ENCODE measurements around the gene AFP. TPM values are rescaled to one million over a fixed set of nuclear protein-coding genes. Genes with fewer than 3 reads are reported as not detected.
"Not testable (repeated sequence)": the region's sequence is repeated elsewhere in the genome, so short reads cannot be mapped to it uniquely, and the experiment has no call there.

Gene AFP
- not detected for total RNA-seq
- not detected for polyA plus RNA-seq

GRCh38 chr4:73435984-73436383 lies at the start of gene AFP:
TSS of gene AFP (plus strand) at chr4:73436221. CDS start at chr4:73436263, 42 bp downstream.
- H3K27ac ChIP-seq (ENCODE audit: low read depth), result no peak within 1 kb of the TSS
- no peak within 1 kb of the TSS for H3K4me3 ChIP-seq (ENCODE audit: low read depth, low read length)
- DNase-seq (ENCODE audit: extremely low spot score), result no peak
- H3K36me3 ChIP-seq (ENCODE audit: insufficient read depth), result no peaks in the 10 kb centered on the region
- 82% methylated on average over 1 of the region's 1 CpG for WGBS
- no peaks in the 10 kb centered on the region for H3K4me1 ChIP-seq (ENCODE audit: insufficient read depth)

GRCh38 chr4:73387552-73387951 lies 48.5 kb upstream of the AFP start:
- no peaks in the 10 kb centered on the region for H3K36me3 ChIP-seq (ENCODE audit: insufficient read depth)
- DNase-seq (ENCODE audit: extremely low spot score), result no peak
- no peak overlapping the region for H3K4me3 ChIP-seq (ENCODE audit: low read depth, low read length)
- H3K4me1 ChIP-seq (ENCODE audit: insufficient read depth), result no peaks in the 10 kb centered on the region
- H3K27ac ChIP-seq (ENCODE audit: low read depth), result no peak overlapping the region

GRCh38 chr4:73388887-73389286 lies 47.1 kb upstream of the AFP start:
- H3K36me3 ChIP-seq (ENCODE audit: insufficient read depth), result no peaks in the 10 kb centered on the region
- H3K4me3 ChIP-seq (ENCODE audit: low read depth, low read length), result no peak overlapping the region
- no peaks in the 10 kb centered on the region for H3K4me1 ChIP-seq (ENCODE audit: insufficient read depth)
- no peak overlapping the region for H3K27ac ChIP-seq (ENCODE audit: low read depth)
- WGBS, result 86% methylated on average over 1 of the region's 1 CpG
- no peak for DNase-seq (ENCODE audit: extremely low spot score)

GRCh38 chr4:73389663-73390062 lies 46.4 kb upstream of the AFP start:
- not testable (repeated sequence) for H3K4me3 ChIP-seq (ENCODE audit: low read depth, low read length); H3K4me1 ChIP-seq (ENCODE audit: insufficient read depth); H3K36me3 ChIP-seq (ENCODE audit: insufficient read depth); H3K27ac ChIP-seq (ENCODE audit: low read depth); DNase-seq (ENCODE audit: extremely low spot score)
- WGBS, result 92% methylated on average over 2 of the region's 2 CpGs

GRCh38 chr4:73391774-73392173 lies 44.2 kb upstream of the AFP start:
- Histone ChIP-seq H3K27ac (ENCODE audit: low read depth) (no peak overlapping the region), H3K4me3 (ENCODE audit: low read depth, low read length) (no peak overlapping the region)
- DNase-seq (ENCODE audit: extremely low spot score), result no peak

GRCh38 chr4:73392936-73393335 lies 43.1 kb upstream of the AFP start:
- H3K27ac ChIP-seq (ENCODE audit: low read depth), result no peak overlapping the region
- H3K4me3 ChIP-seq (ENCODE audit: low read depth, low read length), result no peak overlapping the region
- 80% methylated on average over 2 of the region's 2 CpGs for WGBS
- H3K36me3 ChIP-seq (ENCODE audit: insufficient read depth), result no peaks in the 10 kb centered on the region
- no peaks in the 10 kb centered on the region for H3K4me1 ChIP-seq (ENCODE audit: insufficient read depth)
- DNase-seq (ENCODE audit: extremely low spot score), result no peak

More at GRCh38 chr4:73391774-73392173, 44.2 kb upstream of the AFP start:
- no peaks in the 10 kb centered on the region for H3K36me3 ChIP-seq (ENCODE audit: insufficient read depth)
- no peaks in the 10 kb centered on the region for H3K4me1 ChIP-seq (ENCODE audit: insufficient read depth)

- DNase-seq (ENCODE audit: extremely low spot score), result no peak
- Histone ChIP-seq H3K27ac (ENCODE audit: low read depth) (no peak overlapping the region), H3K36me3 (ENCODE audit: insufficient read depth) (no peaks in the 10 kb centered on the region), H3K4me3 (ENCODE audit: low read depth, low read length) (no peak overlapping the region), H3K4me1 (ENCODE audit: insufficient read depth) (no peaks in the 10 kb centered on the region)
- WGBS, result 73% methylated on average over 1 of the region's 1 CpG
Observed at GRCh38 chr4:73396304-73396703, 39.7 kb upstream of the AFP start.

GRCh38 chr4:73396993-73397972 lies 38.7 kb upstream of the AFP start:
- Histone ChIP-seq H3K27ac (ENCODE audit: low read depth) (no peak overlapping the region), H3K4me1 (ENCODE audit: insufficient read depth) (no peaks in the 10 kb centered on the region), H3K36me3 (ENCODE audit: insufficient read depth) (no peaks in the 10 kb centered on the region), H3K4me3 (ENCODE audit: low read depth, low read length) (no peak overlapping the region)
- DNase-seq (ENCODE audit: extremely low spot score), result no peak
- 86% methylated on average over 5 of the region's 5 CpGs for WGBS

- Histone ChIP-seq H3K4me3 (ENCODE audit: low read depth, low read length) (no peak overlapping the region), H3K27ac (ENCODE audit: low read depth) (no peak overlapping the region), H3K4me1 (ENCODE audit: insufficient read depth) (no peaks in the 10 kb centered on the region), H3K36me3 (ENCODE audit: insufficient read depth) (no peaks in the 10 kb centered on the region)
- WGBS, result 43% methylated on average over 2 of the region's 2 CpGs
- DNase-seq (ENCODE audit: extremely low spot score), result no peak
Observed at GRCh38 chr4:73401412-73401811, 34.6 kb upstream of the AFP start.

- no peak within 1 kb of the TSS for H3K4me3 ChIP-seq (ENCODE audit: low read depth, low read length)
- 78% methylated on average over 7 of the region's 7 CpGs for WGBS
- no peak for DNase-seq (ENCODE audit: extremely low spot score)
- H3K4me1 ChIP-seq (ENCODE audit: insufficient read depth), result no peaks in the 10 kb centered on the region
- H3K27ac ChIP-seq (ENCODE audit: low read depth), result no peak within 1 kb of the TSS
- H3K36me3 ChIP-seq (ENCODE audit: insufficient read depth), result no peaks in the 10 kb centered on the region
Observed at GRCh38 chr4:73404042-73404441, 32.0 kb upstream of the AFP start, which contains the start of gene ALB. TSS of gene ALB (plus strand) at chr4:73404287. CDS start at chr4:73404328, 41 bp downstream.

GRCh38 chr4:73404457-73404856 lies 31.6 kb upstream of the AFP start:
- H3K27ac ChIP-seq (ENCODE audit: low read depth), result no peak overlapping the region
- DNase-seq (ENCODE audit: extremely low spot score), result no peak
- no peak overlapping the region for H3K4me3 ChIP-seq (ENCODE audit: low read depth, low read length)
- 98% methylated on average over 1 of the region's 1 CpG for WGBS
- H3K4me1 ChIP-seq (ENCODE audit: insufficient read depth), result no peaks in the 10 kb centered on the region
- H3K36me3 ChIP-seq (ENCODE audit: insufficient read depth), result no peaks in the 10 kb centered on the region

- 87% methylated on average over 2 of the region's 2 CpGs for WGBS
- Histone ChIP-seq H3K4me3 (ENCODE audit: low read depth, low read length) (no peak overlapping the region), H3K27ac (ENCODE audit: low read depth) (no peak overlapping the region), H3K4me1 (ENCODE audit: insufficient read depth) (no peaks in the 10 kb centered on the region), H3K36me3 (ENCODE audit: insufficient read depth) (no peaks in the 10 kb centered on the region)
- DNase-seq (ENCODE audit: extremely low spot score), result no peak
Observed at GRCh38 chr4:73405138-73405537, 30.9 kb upstream of the AFP start.

GRCh38 chr4:73406548-73406875 lies 29.5 kb upstream of the AFP start:
- H3K27ac ChIP-seq (ENCODE audit: low read depth), result no peak overlapping the region
- 99% methylated on average over 1 of the region's 1 CpG for WGBS

GRCh38 chr4:73407227-73407673 lies 28.8 kb upstream of the AFP start:
- Histone ChIP-seq H3K27ac (ENCODE audit: low read depth) (no peak overlapping the region), H3K4me3 (ENCODE audit: low read depth, low read length) (no peak overlapping the region)
- WGBS, result 93% methylated on average over 2 of the region's 2 CpGs

More at GRCh38 chr4:73406548-73406875, 29.5 kb upstream of the AFP start:
- Histone ChIP-seq H3K4me1 (ENCODE audit: insufficient read depth) (no peaks in the 10 kb centered on the region), H3K4me3 (ENCODE audit: low read depth, low read length) (no peak overlapping the region), H3K36me3 (ENCODE audit: insufficient read depth) (no peaks in the 10 kb centered on the region)
- no peak for DNase-seq (ENCODE audit: extremely low spot score)

More at GRCh38 chr4:73407227-73407673, 28.8 kb upstream of the AFP start:
- no peaks in the 10 kb centered on the region for H3K36me3 ChIP-seq (ENCODE audit: insufficient read depth)
- no peak for DNase-seq (ENCODE audit: extremely low spot score)
- no peaks in the 10 kb centered on the region for H3K4me1 ChIP-seq (ENCODE audit: insufficient read depth)
